SK-N-MC (cell line): Measurements from ENCODE around the gene NUSAP1.

Experiments
- EZH2 ChIP-seq: fragments of 200-600 bp; sonication (generic); IDR thresholded peaks from one replicate; pipeline ENCODE4 v1.6.1; 2017; ENCODE audit warnings: antibody characterized with exemption
- POLR2AphosphoS5 ChIP-seq: IDR thresholded peaks from 2 replicates; pipeline ENCODE4 v1.6.1; 2012; ENCODE audit warnings: mild to moderate bottlenecking, low read depth, low read length, borderline replicate concordance

DNA sequence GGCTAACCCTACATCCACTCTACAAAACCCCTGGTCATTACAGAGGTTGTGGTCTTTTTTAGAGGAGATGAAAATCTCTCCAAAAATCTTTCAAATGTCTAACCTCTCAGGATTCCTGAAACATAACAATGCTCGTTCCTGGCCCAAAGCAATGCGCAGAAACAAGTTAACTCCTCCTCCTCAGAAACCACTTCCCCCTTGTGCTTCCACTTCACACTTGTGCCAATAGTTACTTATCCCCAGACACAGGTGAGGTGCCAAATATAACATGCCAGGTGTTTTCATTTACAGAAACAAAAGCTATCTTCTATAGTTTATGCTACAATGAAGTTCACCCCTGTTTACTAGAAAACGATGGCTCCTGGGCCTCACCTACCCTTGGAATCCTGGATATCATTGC, 63.4 kb downstream of the NUSAP1 start:
- TF ChIP-seq EZH2 (no peak), POLR2AphosphoS5 (no peak)
